BLaER1 (cell line): Measurements from ENCODE around the gene FSCN2.
"Not testable (repeated sequence)": the region's sequence is repeated elsewhere in the genome, so short reads cannot be mapped to it uniquely, and the experiment has no call there.

Experiments
- H3K27ac ChIP-seq: shearing (Covaris generic); formaldehyde crosslinking; 2 replicates; pipeline ENCODE4 v1.8.1; 2022
- H3K27me3 ChIP-seq: shearing (Covaris generic); formaldehyde crosslinking; 2 replicates; pipeline ENCODE4 v1.8.1; 2022
- H3K36me3 ChIP-seq: shearing (Covaris generic); formaldehyde crosslinking; 2 replicates; pipeline ENCODE4 v1.8.1; 2022
- H3K4me1 ChIP-seq: shearing (Covaris generic); formaldehyde crosslinking; 2 replicates; pipeline ENCODE4 v1.8.1; 2022
- H3K4me2 ChIP-seq: shearing (Covaris generic); formaldehyde crosslinking; 2 replicates; pipeline ENCODE4 v1.8.1; 2022
- H3K4me3 ChIP-seq: shearing (Covaris generic); formaldehyde crosslinking; 2 replicates; pipeline ENCODE4 v1.8.1; 2022
- H3K9ac ChIP-seq: shearing (Covaris generic); formaldehyde crosslinking; 2 replicates; pipeline ENCODE4 v1.8.1; 2022
- H3K9me3 ChIP-seq: shearing (Covaris generic); formaldehyde crosslinking; 2 replicates; pipeline ENCODE4 v1.8.1; 2022
- H4K20me1 ChIP-seq: shearing (Covaris generic); formaldehyde crosslinking; 2 replicates; pipeline ENCODE4 v1.8.1; 2022
- Cebpa-rat ChIP-seq: shearing (Covaris generic); IDR thresholded peaks from 2 replicates; pipeline ENCODE4 v1.8.1; 2022

FSCN2 gene

DNA sequence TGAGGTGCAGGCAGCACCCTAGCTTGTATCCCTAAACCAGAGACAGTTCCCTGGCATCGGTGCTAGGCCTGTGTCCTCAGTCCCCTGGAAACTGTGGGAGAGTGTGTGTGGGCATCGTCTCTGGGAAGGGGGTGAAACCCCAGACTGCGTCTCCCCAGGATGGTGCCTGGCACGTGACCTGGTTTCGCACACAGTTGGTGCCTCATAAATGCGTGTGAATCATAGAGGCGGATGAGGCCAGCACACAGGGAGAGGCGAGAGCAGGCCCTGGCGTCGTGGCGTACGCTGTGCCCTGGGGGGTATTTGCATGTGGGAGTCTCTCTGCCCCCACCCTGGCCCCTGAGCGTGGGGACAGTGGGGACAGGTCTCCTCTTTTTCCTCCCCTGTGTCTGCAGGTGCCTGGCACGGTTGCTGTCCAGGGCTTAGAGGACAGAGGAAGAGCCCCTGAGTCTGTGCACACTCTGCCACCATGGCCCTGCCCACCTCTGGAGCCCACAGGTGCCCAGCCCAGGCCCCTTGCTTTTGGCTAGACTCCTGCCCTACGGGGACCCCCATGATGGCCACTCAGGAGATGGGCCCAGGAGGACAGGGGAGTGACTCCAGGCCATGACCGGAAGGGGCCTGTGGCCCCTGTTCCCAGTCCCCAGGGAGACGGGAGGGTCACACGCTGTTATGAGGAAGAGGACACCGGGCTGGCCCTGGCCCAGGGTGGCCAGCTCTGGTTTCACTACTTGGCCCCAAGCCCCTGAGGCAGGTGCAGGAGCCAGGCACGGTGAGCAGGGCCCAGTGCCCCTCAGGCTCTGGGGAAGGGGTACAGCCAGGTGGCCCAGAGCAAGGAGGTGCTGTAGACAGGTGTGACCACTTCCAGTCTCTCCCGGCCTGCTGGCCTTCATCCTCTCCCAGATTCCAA lies 1.3 kb upstream of the FSCN2 start:
- H3K9ac ChIP-seq = no peak overlapping the region
- H3K9me3 ChIP-seq = 0 out of 2 replicates have a peak, but pooled peaks cover 6% of the 10 kb centered on the region
- H3K27me3 ChIP-seq = peaks cover 42% of the 10 kb centered on the region
- no peak overlapping the region for H3K27ac ChIP-seq
- TF ChIP-seq Cebpa-rat = no peak
- peaks cover 40% of the 10 kb centered on the region for H3K4me1 ChIP-seq
- H3K36me3 ChIP-seq = no peaks in the 10 kb centered on the region
- H4K20me1 ChIP-seq = peaks cover 17% of the 10 kb centered on the region; the same call in 1 of the 2 replicates
- no peak overlapping the region for H3K4me3 ChIP-seq
- H3K4me2 ChIP-seq = no peak overlapping the region

DNA sequence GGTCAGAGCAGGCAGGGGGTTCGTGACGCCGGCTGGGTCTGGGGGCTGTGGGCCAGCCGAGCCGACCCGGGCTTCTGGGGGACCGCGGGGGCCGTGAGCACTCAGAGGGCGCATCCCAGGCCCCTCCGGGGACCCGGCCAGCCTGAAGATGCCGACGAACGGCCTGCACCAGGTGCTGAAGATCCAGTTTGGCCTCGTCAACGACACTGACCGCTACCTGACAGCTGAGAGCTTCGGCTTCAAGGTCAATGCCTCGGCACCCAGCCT lies 140 bp downstream of the FSCN2 start:
- Histone ChIP-seq H3K4me2 (no peak overlapping the region), H3K9me3 (0 out of 2 replicates have a peak, but pooled peaks cover 7% of the 10 kb centered on the region), H3K9ac (no peak overlapping the region), H3K27ac (no peak overlapping the region), H4K20me1 (peaks cover 17% of the 10 kb centered on the region), H3K36me3 (no peaks in the 10 kb centered on the region), H3K27me3 (peaks cover 42% of the 10 kb centered on the region), H3K4me1 (peaks cover 32% of the 10 kb centered on the region), H3K4me3 (no peak overlapping the region)
- TF ChIP-seq Cebpa-rat = no peak

DNA sequence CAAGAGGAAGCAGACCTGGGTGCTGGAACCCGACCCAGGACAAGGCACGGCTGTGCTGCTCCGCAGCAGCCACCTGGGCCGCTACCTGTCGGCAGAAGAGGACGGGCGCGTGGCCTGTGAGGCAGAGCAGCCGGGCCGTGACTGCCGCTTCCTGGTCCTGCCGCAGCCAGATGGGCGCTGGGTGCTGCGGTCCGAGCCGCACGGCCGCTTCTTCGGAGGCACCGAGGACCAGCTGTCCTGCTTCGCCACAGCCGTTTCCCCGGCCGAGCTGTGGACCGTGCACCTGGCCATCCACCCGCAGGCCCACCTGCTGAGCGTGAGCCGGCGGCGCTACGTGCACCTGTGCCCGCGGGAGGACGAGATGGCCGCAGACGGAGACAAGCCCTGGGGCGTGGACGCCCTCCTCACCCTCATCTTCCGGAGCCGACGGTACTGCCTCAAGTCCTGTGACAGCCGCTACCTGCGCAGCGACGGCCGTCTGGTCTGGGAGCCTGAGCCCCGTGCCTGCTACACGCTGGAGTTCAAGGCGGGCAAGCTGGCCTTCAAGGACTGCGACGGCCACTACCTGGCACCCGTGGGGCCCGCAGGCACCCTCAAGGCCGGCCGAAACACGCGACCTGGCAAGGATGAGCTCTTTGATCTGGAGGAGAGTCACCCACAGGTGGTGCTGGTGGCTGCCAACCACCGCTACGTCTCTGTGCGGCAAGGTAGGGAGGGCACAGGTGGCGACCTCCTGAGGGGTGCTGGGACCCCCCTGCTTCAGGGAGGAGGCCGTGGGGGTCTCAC lies 667 bp downstream of the FSCN2 start:
- 0 out of 2 replicates have a peak, but pooled peaks cover 7% of the 10 kb centered on the region for H3K9me3 ChIP-seq
- no peak overlapping the region for H3K4me2 ChIP-seq
- peaks cover 32% of the 10 kb centered on the region for H3K4me1 ChIP-seq
- no peak for TF ChIP-seq Cebpa-rat
- H4K20me1 ChIP-seq = peaks cover 17% of the 10 kb centered on the region
- peaks cover 42% of the 10 kb centered on the region for H3K27me3 ChIP-seq
- no peaks in the 10 kb centered on the region for H3K36me3 ChIP-seq
- no peak overlapping the region for H3K27ac ChIP-seq
- H3K9ac ChIP-seq = no peak overlapping the region
- H3K4me3 ChIP-seq = no peak overlapping the region

DNA sequence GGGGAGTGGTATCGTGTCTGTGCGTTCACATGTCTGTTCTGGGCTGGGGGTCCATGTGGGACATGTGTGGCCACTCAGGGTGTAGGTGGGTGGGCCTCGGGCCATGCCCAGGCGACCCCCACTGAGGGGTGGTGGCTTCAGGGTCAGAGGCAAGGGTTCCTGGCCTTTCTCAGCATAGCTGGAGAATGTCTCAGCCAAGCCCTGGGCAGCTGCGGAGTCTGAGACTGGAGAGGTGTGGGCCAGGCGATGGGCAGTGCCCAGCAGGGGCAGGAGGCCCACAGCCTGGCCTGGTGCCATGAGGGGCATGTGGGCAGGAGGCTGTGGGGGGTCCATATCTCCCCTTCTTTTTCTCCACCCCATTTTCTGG lies 1.2 kb downstream of the FSCN2 start:
- H3K27ac ChIP-seq = no peak overlapping the region
- H3K9ac ChIP-seq = no peak overlapping the region
- no peak overlapping the region for H3K4me2 ChIP-seq
- no peaks in the 10 kb centered on the region for H3K36me3 ChIP-seq
- H3K4me1 ChIP-seq = peaks cover 32% of the 10 kb centered on the region
- H3K9me3 ChIP-seq = 0 out of 2 replicates have a peak, but pooled peaks cover 7% of the 10 kb centered on the region
- no peak overlapping the region for H3K4me3 ChIP-seq
- H4K20me1 ChIP-seq = peaks cover 18% of the 10 kb centered on the region
- H3K27me3 ChIP-seq = peaks cover 42% of the 10 kb centered on the region
- no peak for TF ChIP-seq Cebpa-rat

DNA sequence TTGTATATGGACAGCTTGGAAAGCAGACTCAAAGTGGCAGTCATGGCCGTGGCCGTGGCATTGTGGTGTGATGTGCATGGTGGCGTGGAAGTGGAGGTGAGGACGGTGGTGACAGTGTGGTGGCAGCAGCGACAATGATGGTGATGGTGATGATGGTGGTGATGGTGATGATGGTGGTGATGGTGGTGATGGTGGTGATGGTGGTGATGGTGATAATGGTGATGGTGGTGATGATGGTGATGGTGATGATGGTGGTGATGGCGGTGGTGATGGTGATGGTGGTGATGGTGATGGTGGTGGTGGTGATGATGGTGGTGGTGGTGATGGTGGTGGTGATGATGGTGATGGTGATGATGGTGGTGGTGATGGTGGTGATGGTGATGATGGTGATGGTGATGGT lies 2.8 kb downstream of the FSCN2 start:
- Histone ChIP-seq H4K20me1 (peaks cover 24% of the 10 kb centered on the region), H3K4me2 (0 out of 2 replicates have a peak overlapping the region, but pooled peaks have one; percentile 9), H3K27me3 (peaks cover 44% of the 10 kb centered on the region), H3K4me1 (peaks cover 32% of the 10 kb centered on the region)
- not testable (repeated sequence) for H3K4me3 ChIP-seq, H3K36me3 ChIP-seq, H3K27ac ChIP-seq, H3K9me3 ChIP-seq, H3K9ac ChIP-seq

DNA sequence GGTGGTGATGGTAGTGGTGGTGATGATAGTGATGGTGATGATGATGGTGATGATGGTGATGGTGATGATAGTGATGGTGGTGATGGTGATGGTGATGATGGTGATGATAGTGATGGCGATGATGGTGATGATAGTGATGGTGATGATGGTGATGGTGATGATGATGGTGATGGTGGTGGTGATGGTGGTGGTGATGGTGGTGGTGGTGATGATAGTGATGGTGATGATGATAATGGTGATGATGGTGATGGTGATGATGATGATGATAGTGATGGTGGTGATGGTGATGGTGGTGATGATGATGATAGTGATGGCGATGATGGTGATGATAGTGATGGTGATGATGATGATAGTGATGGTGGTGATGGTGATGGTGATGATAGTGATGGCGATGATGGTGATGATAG lies 3.8 kb downstream of the FSCN2 start:
- H3K27ac ChIP-seq, H3K9ac ChIP-seq, H3K36me3 ChIP-seq, H3K4me2 ChIP-seq, H3K9me3 ChIP-seq, H3K4me3 ChIP-seq: not testable (repeated sequence)
- peaks cover 33% of the 10 kb centered on the region for H4K20me1 ChIP-seq
- H3K27me3 ChIP-seq = peaks cover 45% of the 10 kb centered on the region
- peaks cover 35% of the 10 kb centered on the region for H3K4me1 ChIP-seq

DNA sequence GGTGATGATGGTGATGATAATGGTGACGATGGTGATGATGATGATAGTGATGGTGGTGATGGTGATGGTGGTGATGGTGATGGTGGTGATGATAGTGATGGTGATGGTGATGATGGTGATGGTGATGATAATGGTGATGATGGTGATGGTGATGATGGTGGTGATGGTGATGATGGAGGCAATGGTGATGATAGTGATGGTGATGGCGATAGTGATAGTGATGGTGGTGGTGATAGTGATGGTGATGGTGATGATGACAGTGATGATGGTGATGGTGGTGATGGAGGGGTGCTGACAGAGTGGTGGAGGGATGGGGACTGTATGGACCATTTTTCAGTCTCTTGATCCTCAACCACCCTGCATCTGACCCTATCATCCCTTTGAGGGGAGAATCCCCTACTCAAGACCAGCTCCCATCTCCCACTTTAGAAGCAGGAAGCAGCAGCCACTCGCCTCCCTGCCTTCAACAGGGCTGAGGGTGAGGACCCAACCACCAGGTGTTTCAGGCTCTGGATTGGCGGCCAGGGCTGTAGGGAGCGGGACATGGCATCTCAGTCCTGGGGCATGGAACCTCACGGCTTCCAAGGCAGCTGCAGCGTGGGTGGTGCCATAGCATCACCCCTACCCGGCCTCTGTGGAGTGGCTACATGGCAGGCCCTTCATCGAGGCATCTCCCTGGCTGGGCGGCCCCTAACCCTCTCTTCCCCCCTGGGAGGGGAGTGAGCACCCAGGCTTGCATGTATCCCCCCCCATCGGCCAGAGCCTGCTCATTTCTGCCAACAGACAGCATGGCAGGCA lies 4.5 kb downstream of the FSCN2 start:
- Histone ChIP-seq H3K9ac (0 out of 2 replicates have a peak overlapping the region, but pooled peaks have one; percentile 53), H3K4me3 (no peak overlapping the region), H3K36me3 (no peaks in the 10 kb centered on the region), H3K4me2 (peak overlapping the region; percentile 80), H3K4me1 (peaks cover 41% of the 10 kb centered on the region), H4K20me1 (peaks cover 37% of the 10 kb centered on the region), H3K27ac (peak overlapping the region; percentile 64), H3K27me3 (peaks cover 43% of the 10 kb centered on the region), H3K9me3 (0 out of 2 replicates have a peak, but pooled peaks cover 7% of the 10 kb centered on the region)
- no peak for TF ChIP-seq Cebpa-rat

DNA sequence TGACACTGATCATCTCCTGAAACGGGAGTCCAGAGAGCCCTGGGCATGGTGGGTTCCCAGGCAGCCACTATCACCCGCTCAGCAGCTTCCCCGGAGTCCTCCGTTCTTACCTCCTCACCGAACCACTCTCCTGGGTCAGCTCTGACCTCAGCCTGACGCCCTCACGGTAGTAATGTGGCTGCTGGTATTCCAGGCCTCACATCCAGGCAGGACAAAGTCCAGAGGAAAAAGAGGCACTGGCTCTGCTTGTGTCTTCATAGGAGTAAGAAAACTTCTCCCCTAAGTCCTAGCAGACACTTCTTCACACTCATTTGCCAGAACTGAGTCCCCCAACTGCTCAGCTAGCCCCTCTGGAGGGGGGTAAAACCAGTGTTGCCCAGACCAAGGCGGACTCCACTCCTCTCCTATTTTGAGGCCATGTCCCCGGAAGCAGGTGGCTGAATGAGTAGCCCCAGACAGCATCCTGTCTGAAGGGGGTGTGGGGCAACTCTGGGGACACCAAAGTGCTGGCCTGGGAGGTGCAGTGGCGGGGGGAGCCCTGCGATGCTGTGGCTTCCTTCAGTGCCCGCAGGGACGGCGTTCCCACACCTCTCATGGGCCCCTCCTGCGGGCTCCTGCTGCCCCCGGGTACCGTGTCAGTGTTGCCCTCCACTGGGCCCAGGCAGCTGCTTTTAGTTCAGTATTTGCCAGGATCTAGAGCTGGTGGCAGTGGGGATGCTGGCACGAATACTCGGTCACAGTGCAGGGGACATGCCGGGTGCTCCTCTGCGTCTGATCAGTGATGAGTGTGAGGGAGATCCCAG lies 5.4 kb downstream of the FSCN2 start:
- Histone ChIP-seq H3K27me3 (peaks cover 35% of the 10 kb centered on the region), H3K4me1 (peaks cover 49% of the 10 kb centered on the region), H3K4me2 (peak overlapping the region; percentile 80), H3K27ac (peak overlapping the region; percentile 64), H3K9me3 (0 out of 2 replicates have a peak, but pooled peaks cover 7% of the 10 kb centered on the region), H3K9ac (peak overlapping the region; percentile 53), H3K4me3 (no peak overlapping the region), H4K20me1 (peaks cover 45% of the 10 kb centered on the region), H3K36me3 (0 out of 2 replicates have a peak, but pooled peaks cover 5% of the 10 kb centered on the region)
- TF ChIP-seq Cebpa-rat = no peak
